Measurements from ENCODE around the gene CCDC57.

Gene CCDC57

DNA sequence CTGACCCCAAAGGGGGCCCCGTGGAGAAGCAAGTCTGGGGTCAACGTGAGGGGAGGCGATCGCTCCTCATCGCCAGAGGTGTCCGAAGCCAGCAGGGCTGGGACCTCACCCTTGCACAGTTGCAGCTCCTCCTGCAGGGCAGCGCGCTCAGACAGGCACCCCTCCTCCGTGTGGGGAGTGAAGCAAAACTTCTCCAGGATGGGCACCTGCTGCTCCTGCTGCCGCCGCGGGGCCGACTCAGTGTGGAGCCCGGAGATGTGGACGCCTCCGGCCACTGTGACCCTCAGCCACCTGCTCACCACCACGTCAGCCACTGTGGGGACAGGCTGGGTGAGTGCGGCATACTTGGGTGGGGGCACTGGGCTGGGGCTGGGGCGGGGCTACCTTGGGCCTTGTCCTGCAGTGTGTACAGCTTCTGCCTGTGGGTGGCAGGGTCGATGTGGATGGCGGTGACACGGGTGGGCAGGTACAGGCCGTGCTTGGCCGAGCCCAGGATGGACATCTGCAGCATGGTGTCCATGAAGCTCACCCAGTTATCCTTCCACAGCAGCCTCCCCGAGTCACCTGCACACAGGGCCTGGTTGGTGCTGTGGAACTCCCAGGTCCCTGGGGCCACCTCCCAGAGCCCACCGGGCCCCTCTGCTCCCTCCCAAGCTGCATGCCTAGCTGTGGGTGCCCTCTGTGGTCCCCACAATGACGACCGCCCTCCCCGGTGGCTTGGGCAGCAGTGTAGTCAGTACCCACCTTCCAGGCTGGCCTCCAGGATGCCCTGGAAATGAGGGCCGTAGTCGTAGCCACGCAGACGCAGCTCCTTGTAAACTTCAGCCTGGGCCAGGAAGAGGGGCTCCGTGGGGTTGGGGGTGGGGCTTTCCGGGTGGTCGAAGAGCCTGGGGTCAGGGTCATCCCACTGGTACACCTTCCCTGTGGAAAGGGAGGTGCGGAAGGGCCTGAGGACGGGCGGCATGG, 125.4 kb downstream of the CCDC57 start:
- in situ Hi-C loops (cut with HindIII; ENCODE audit: low sequenced_read_pairs), result no loop called here

DNA sequence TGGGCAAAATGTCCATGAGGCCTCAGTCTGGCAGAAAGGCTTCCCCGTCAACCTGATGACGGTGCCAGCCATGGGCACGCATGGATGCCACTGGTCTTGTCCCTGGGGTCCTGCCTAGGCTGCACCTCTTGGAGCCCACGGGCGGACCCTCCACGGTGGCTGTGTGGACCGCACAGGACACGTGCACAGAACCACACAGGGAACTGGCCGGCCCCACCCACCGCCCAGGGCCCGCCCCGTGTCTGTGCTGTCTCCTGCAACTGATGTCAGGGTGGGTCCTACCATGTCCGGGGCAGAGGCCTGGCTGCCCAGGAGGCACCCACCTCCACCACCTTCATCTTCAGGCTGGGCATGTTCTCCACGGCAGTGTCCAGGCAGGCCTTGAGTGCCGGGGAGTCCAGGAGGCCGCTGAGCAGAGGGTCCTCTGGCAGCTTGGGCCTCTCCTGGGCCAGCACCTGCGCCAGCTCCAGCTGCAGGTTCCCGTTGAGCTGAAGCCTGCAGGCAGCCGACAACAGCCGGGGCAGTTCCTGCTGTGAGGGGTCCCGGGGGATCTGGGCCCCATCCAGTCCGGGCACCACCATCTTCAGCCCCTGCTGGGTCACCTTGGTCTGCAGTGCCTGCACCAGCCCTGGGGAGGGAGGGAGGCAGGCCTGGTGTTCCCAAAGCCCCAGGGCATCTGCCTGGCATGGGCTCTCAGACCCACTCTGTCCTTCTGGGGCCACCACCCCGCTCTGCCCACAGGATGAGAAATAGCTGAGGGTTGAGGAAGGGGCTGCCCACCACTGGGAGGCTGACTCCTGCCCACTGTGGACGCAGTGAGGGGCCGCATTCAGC, 126.5 kb downstream of the CCDC57 start:
- in situ Hi-C loops (cut with HindIII; ENCODE audit: low sequenced_read_pairs), result no loop called here

DNA sequence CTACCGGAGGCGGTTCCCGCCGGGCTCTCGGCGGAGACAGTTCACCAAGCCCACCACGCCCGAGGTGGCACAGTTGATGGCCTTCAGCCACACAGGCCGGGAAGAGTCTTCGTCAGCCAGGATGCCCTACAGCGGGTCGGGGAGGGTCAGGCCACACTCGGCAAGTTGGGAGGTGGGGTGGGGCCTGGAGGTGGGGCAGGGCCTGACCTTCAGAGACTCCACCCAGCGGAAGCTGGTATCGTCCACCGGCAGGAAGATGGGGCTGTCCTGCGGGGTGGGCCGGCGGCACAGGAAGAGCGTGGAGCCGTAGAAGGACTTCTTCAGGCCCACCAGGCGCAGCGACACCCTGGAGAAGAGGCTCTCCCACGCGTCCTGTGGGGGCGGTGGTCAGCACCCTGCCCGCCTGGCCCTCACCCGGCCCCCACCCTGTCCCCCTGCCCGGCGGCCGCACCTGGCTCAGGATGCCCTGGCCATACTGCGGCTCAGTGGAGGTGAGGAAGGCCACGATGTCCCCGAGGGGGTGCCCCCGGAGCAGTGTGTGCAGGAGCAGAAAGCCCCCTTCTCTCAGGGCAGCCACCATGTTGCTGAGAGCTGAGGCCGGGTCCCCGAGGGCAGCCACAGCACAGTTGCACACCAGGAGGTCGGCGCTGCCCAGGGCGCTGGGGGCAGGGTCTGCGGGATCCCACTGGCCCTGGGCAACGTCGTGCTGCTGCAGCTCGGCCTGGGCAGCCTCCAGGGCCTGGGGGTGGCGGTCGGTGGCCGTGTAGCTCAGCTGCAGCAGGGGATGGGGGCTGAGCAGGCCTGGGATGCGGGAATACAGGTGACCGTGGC, 127.4 kb downstream of the CCDC57 start:
- in situ Hi-C loops (cut with HindIII; ENCODE audit: low sequenced_read_pairs), result no loop called here

DNA sequence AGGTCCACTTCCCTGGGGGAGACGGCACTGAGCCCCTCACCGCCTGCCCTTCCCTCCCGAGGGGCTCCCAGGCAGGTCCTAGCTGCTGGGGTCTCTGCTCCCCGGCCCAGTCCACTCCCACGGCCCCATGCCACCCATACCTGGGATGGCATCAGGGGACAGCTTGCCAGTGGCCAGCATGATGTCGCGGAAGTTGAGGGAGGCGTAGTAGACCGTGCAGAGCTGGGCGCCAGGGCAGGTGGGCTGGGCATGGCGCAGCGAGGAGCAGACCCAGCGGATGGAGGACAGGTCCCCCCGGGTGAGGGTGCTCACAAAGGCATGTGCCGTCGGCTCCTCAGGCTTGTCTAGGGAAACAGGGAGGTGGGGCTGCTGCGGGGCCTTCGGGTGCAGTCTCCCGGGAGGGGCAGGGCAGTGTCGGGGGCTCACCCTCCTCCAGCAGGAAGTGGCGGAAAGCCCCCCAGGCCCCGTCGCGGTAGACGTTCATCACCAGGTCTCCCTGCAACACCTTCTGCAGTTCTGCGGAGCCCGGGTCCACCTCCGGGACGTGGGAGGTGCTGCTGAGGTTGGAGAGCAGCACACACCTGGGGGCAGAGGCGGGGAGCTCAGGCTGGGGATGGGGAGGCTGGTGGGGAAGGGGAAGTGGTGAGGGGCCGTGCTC, 128.1 kb downstream of the CCDC57 start:
- in situ Hi-C loops (cut with HindIII; ENCODE audit: low sequenced_read_pairs), result no loop called here

DNA sequence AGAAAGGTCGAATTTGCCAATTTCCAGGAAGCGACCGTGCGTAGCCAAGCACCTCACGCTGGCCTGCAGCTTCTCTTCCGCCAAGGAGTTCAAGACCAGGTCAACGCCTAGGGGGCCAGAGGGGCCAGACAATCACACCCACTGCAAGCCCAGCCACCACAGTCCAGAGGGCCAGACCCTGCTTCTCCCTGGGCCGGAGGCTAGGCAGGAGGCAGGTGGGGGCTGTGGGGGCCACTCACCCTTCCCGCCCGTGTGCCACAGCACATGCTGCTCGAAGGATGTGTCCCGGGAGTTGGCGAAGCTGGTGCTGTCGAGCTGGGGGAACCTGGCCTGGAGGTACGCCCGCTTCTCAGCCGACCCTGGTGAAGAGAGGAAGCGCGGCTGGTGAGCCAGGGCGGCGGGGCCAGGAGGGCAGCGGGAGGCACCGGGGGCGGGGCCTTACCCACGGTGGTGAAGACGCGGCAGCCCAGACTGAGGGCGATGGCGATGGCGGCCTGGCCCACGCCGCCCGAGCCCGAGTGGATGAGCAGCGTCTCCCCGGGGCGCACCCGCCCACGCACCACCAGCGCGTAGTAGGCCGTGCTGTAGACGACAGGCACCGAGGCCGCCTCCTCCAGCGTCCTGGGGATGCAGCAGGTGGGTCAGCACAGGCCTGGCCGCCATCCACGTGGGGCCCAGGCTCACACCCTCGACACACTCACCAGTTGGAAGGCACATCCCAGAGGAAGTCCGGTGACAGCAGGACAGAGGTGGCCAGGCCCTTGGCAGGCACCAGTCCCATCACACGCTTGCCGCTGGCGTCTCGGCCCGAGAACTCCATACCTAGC, 128.9 kb downstream of the CCDC57 start:
- in situ Hi-C loops (cut with HindIII; ENCODE audit: low sequenced_read_pairs), result no loop called here

DNA sequence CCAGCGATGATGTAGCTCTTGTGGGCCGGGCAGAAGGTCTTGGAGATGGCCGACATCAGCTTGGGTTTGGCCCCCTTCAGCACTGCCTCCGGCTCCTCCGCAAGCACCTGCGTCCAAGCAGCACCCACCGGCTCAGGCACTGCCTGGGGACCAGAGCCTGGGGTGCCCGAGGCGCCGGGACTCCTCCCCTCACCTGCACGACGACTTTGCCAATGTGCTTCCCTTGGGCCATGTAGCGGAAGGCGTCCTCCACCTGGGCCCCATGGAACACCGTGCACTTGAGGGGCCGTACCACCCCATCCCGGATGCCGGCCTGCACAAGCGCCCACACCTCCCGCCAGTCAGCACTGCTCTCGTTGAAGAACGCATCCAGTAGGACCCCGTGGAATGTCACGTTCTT, 129.6 kb downstream of the CCDC57 start:
- in situ Hi-C loops (cut with HindIII; ENCODE audit: low sequenced_read_pairs), result no loop called here

DNA sequence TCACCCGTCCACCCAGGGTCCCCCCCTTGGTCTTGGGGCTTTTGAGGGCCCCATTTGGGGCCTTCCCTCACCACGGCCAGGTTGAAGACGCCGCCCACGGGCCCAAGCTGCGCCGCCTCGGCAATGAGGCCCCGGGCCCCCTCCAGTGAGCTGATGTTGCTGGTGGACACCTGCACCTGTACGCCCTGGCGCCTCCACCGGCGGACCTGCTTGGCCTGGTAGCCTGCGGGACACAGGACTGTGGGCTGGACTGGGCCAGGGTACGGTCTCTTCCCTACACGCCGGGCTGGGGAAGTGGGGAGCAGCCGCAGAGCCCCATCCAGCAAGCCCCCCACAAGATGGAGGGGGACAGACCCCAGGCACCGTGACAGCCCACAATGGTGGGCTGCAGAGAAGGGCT, 130.2 kb downstream of the CCDC57 start:
- in situ Hi-C loops (cut with HindIII; ENCODE audit: low sequenced_read_pairs), result no loop called here

DNA sequence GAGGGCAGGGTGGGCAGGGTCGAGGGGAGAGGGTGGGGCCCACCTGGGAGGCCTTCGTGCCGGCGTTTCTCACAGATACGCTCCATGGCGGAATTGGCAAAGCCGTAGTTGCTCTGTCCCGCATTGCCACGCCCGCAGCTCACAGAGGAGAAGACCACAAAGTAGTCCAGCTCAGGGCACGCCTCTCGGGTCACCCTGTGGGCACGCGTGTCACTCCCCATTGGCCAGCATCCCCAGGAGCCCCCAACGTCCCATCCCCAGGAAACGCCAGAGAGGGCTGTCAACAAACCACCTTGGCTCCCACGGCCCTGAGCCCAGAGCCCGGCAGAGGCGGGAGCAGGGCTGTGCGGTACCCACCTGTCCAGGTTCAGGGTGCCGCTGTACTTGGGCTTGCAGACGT, 130.7 kb downstream of the CCDC57 start:
- in situ Hi-C loops (cut with HindIII; ENCODE audit: low sequenced_read_pairs), result no loop called here

DNA sequence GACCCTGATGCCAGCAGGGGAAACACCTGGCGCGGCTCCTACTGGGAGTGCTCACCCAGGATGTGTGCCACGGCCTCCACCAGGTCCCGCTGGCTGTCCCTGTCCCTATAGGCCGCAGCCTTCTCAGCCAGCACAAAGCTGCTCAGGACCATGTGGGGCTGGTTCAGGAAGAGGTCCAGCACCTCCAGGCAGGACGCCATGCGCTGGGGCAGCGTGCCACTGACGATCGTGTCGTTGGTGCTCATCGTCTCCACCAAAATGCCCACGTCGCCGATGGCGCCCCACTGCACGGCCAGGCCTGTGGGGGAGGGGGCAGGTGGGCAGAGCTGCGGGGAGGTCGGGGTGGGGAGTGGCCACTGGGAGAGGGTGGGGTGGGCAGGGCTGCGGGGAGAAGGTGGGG, 131.1 kb downstream of the CCDC57 start:
- in situ Hi-C loops (cut with HindIII; ENCODE audit: low sequenced_read_pairs), result no loop called here

DNA sequence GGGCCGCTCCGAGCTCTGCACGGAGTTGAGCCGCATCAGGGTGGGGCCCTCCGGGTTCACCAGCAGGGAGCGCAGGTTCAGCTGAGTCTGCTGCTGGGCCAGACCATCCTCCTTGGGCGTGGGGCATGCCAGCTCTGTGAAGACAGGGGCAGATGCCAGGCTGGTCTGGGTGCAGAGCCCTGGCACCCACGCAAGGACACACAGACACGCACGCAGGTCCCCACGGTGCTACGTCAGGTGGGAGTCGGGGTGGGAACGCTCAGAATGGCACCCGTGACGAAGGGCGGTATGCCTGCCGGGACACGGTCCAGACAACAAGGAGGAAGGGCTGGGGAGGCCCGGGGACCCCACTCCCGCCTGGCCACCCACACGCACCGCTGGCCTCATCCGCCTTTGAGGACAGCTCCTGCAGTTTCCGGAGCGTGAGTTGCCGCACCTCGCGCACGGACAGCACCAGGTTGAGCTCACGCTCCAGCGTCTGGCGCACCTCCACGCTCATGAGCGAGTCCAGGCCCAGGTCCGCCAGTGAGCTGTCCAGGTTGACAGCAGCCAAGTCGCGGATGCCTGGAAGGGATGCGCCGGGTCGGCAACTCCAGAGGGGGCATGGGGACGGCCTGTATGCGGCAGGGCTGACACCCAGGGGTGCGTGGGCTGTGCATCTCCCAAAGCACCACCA, 131.7 kb downstream of the CCDC57 start:
- in situ Hi-C loops (cut with HindIII; ENCODE audit: low sequenced_read_pairs), result no loop called here

DNA sequence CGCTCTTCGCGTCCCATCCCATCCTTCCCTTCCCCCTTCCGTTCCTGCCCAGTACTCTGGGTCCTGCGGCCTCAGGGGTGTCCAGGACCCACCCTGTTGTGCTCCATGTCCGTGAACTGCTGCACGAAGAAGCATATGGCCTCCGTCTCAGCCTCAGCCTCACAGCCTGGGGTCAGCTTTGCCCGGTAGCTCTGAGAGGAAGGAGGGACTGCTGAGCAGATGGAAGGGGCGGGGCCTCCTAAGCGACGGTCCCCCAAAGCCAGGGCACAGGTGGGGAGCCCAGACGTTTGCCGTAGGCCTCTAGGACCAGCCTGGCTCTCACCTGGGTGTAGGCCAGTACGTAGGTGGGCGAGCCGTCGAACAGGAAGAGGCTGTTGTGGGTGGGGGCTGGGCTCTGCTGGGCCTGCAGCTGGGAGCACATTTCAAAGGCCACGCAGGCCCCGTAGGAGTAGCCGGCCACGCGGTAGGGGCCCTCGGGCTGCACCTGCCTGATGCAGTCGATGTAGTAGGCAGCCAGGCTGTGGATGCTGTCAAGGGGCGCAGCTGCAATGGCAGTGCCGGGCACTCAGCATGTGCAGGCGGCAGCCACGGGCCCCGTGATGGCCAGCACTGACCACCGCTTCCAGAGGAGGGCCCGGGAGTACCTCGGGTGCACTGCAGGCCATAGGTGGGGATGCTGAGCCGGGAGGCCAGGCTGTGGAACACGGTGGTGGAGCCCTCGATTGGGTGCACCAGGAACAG, 132.4 kb downstream of the CCDC57 start:
- in situ Hi-C loops (cut with HindIII; ENCODE audit: low sequenced_read_pairs), result no loop called here

DNA sequence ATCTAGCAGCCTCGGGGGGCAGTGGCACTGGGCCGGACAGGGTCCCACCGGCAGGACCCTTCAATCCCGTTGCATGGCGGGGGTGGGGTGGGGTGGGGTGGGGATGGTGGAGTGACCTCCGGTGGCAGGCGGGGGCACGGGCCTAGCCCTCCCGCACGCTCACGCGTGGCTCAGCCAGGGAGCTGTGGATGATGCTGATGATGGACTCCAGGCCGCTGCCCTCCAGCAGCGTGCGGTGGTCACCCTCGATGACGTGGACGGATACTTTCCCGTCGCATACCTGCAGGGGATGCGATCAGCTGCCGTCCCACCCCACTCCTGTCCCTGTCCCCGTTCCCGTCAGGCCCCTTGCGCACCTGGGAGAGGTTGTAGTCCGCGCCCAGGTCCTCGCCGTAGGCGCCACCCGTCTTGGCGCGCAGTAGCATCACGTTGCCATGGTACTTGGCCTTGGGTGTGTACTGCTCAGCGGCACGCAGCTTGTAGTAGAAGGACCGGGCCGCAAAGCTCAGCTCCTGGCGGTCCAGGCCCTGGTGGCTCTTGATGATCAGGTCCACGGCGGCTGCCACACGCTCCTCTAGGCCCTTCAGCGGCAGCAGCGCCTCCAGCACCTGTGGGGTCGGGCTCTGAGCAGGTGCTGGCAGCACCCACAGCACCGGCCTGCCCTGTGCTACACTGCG, 133.5 kb downstream of the CCDC57 start:
- in situ Hi-C loops (cut with HindIII; ENCODE audit: low sequenced_read_pairs), result no loop called here

DNA sequence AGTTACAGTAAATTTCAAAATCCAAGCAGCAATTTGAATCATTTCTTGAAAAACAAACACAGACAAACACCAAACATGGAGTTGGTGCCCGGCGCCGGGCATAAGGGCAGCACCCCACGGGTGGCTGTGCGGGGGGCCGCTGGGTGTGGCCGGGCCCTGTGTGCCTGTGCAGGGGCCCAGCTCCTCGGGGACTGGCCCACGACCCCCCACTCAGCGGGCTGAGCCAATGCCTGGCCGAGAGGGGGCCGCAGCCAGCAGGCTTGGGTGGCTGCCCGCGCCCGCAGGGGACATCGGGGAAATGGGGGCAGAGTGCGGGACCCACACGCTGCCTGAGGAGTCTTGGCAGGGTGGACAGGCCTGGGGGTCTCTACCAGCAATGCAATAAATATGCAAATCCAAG, 134.2 kb downstream of the CCDC57 start:
- in situ Hi-C loops (cut with HindIII; ENCODE audit: low sequenced_read_pairs), result no loop called here

DNA sequence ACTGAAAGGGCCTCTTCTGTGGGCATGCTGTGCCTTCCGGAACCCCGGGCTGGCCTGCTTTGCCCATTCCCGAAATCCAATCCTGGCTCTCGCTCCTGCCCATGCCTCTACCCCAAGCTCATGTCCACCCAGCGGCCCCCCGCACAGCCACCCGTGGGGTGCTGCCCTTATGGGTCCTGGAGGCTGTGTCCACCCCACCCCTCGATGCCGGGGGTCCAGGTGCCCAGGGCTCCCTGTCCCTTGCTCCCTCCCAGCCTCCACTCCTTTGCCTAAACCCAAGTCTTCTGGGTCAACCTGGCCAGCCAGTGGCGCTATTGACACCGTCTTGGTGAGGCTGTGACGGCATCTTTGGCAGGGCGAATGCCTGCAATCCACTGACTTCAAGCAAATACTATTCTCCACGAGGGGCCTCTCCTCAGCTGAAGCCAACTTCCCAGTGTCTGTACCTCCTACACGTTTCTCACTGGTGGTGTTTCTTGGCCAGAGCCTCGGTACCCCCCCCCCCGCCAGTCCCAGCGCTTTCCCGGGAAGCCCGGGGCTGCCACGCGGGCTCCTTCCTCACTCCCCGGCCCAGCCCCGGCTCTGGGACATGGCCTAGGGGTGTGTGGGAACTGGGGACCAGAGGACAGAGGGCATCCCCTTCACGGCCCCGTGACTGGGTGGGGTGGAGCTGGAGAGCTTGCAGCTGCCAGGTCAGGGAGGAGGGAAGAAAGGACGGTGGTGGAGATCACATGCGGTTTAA, 134.9 kb downstream of the CCDC57 start:
- in situ Hi-C loops (cut with HindIII; ENCODE audit: low sequenced_read_pairs), result no loop called here

DNA sequence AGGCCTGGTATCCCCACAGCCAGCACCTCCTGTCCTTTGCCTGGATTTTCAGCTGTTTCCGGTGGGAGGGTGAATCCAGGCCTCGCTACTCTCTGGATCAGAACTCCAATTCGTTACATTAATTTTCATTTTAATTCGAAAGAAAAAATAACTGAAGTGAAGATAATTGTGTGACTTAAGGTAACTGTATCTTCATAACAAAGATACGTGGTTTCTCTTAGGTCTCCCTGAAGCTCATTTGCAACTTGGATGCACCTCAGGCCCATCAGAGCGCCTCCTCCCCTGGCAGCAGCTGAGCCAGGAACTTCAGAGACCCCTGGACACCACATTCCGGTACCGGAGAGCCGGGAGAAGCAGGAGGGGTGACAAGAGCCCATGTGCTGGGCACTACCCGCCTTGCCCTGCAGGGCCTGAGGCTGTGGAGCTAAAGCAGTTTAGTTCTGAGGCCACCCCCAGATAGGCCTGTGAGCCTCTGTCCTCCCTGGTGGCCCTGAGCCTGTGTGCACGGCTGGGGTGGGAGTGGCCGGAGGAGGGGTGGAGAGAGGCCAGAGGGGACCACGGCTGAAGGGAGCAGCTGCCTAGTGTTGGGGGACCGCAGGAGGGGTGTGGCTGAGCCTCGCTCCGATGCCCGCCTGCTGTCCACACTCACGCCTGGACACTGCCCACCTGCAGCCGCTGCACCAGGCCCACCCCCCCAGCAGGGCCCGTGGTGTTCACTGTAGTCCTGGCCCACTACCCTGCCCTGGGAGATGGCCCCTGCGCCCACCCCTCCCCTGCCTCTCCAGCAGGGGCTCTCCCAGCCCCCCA, 135.7 kb downstream of the CCDC57 start:
- in situ Hi-C loops (cut with HindIII; ENCODE audit: low sequenced_read_pairs), result no loop called here

DNA sequence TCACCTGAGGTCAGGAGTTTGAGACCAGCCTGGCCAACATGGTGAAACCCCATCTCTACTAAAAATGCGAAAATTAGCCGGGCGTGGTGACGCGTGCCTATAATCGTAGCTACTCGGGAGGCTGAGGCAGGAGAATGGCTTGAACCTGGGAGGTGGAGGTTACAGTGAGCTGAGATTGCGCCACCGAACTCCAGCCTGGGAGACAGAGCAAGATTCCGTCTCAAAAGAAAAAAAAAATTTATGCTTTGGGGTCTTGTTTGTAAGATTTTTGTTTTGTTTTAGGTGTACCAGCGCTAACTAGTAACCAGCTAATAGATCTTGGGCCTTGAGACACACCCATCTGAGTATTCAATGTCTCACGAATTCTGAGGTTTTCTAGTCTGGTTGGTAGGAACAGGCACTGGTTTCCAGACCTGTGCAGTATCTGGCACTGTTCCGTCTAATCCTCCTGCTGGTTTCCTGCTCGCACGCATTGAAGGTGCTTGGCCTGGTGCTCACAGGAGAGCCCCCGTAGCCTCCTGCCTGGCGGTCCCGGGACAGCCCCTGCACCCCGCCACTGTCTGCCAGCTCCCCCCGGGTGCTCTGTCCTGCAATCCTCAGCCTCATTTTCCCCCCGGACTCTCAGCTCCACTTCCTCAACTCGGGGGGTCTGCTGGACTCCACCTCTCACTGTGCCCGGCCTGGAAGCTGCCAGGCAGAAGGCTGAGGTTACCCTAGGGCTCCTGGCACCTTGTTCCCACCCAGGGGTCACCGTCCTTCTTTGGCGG, 136.4 kb downstream of the CCDC57 start:
- in situ Hi-C loops (cut with HindIII; ENCODE audit: low sequenced_read_pairs), result no loop called here

Data from endothelial cell of hepatic sinusoid (primary cell).